WTC11 (cell line): ENCODE results near the gene BTK. TPM values are rescaled to one million over a fixed set of nuclear protein-coding genes. Genes with fewer than 3 reads are reported as not detected.

Experiments
- AFF4 ChIP-seq: sonication (generic); formaldehyde crosslinking; IDR thresholded peaks from 2 replicates; pipeline ENCODE4 v1.8.1; 2023; ENCODE audit warnings: mild to moderate bottlenecking, missing genetic modification reagents, borderline replicate concordance
- ARID4B ChIP-seq: sonication (generic); formaldehyde crosslinking; IDR thresholded peaks from 2 replicates; pipeline ENCODE4 v1.8.0; 2023; ENCODE audit warnings: missing genetic modification reagents, mild to moderate bottlenecking, borderline replicate concordance
- ATF1 ChIP-seq: sonication (generic); formaldehyde crosslinking; IDR thresholded peaks from 2 replicates; pipeline ENCODE4 v1.8.1; 2023; ENCODE audit warnings: mild to moderate bottlenecking, moderate library complexity, missing genetic modification reagents
- ETV6 ChIP-seq: sonication (generic); formaldehyde crosslinking; IDR thresholded peaks from 2 replicates; pipeline ENCODE4 v1.8.1; 2022; ENCODE audit warnings: mild to moderate bottlenecking, missing genetic modification reagents
- FOXK1 ChIP-seq: sonication (generic); formaldehyde crosslinking; IDR thresholded peaks from 2 replicates; pipeline ENCODE4 v1.8.0; 2022; ENCODE audit warnings: mild to moderate bottlenecking, moderate library complexity, missing genetic modification reagents
- GABPB1 ChIP-seq: sonication (generic); formaldehyde crosslinking; IDR thresholded peaks from 2 replicates; pipeline ENCODE4 v1.8.1; 2023; ENCODE audit warnings: mild to moderate bottlenecking, missing genetic modification reagents
- GRHL2 ChIP-seq: fragments of 250-450 bp; sonication (Bioruptor Pico); IDR thresholded peaks from 2 replicates; pipeline ENCODE4 v1.8.0; 2022; ENCODE audit warnings: mild to moderate bottlenecking, moderate library complexity; ENCODE audit not compliant: insufficient replicate concordance, severe bottlenecking
- GTF2I ChIP-seq: fragments of 250-450 bp; sonication (Bioruptor Pico); conservative IDR thresholded peaks from 2 replicates; pipeline ENCODE4 v1.4.0; 2021; ENCODE audit warnings: mild to moderate bottlenecking
- IRF2 ChIP-seq: sonication (generic); formaldehyde crosslinking; IDR thresholded peaks from 2 replicates; pipeline ENCODE4 v1.8.0; 2022; ENCODE audit warnings: low read depth, missing genetic modification reagents, borderline replicate concordance
- MAX ChIP-seq: sonication (generic); formaldehyde crosslinking; IDR thresholded peaks from 2 replicates; pipeline ENCODE4 v1.8.0; 2022; ENCODE audit warnings: mild to moderate bottlenecking, missing genetic modification reagents
- MXD4 ChIP-seq: fragments of 250-450 bp; sonication (Bioruptor Pico); IDR thresholded peaks from 2 replicates; pipeline ENCODE4 v1.8.0; 2021; ENCODE audit warnings: mild to moderate bottlenecking, moderate library complexity, borderline replicate concordance
- NFATC4 ChIP-seq: fragments of 250-450 bp; sonication (Bioruptor Pico); IDR thresholded peaks from 2 replicates; pipeline ENCODE4 v1.9.0; 2021; ENCODE audit warnings: mild to moderate bottlenecking
- SMAD4 ChIP-seq: sonication (generic); formaldehyde crosslinking; IDR thresholded peaks from 2 replicates; pipeline ENCODE4 v1.8.0; 2022; ENCODE audit warnings: mild to moderate bottlenecking, missing genetic modification reagents
- SOX15 ChIP-seq: fragments of 250-450 bp; sonication (Bioruptor Pico); IDR thresholded peaks from 2 replicates; pipeline ENCODE4 v1.9.0; 2021; ENCODE audit warnings: mild to moderate bottlenecking
- TCF7 ChIP-seq: sonication (generic); formaldehyde crosslinking; IDR thresholded peaks from 2 replicates; pipeline ENCODE4 v1.8.0; 2022; ENCODE audit warnings: mild to moderate bottlenecking, low read depth, missing genetic modification reagents, moderate library complexity
- USF1 ChIP-seq: sonication (generic); formaldehyde crosslinking; IDR thresholded peaks from 2 replicates; pipeline ENCODE4 v1.8.0; 2022; ENCODE audit warnings: mild to moderate bottlenecking, missing genetic modification reagents
- ZBTB21 ChIP-seq: sonication (generic); formaldehyde crosslinking; IDR thresholded peaks from 2 replicates; pipeline ENCODE4 v1.8.1; 2023; ENCODE audit warnings: mild to moderate bottlenecking, missing genetic modification reagents, borderline replicate concordance
- ZNF281 ChIP-seq: sonication (generic); formaldehyde crosslinking; IDR thresholded peaks from 2 replicates; pipeline ENCODE4 v1.8.0; 2023; ENCODE audit warnings: mild to moderate bottlenecking, missing genetic modification reagents
- ZNF317 ChIP-seq: sonication (generic); formaldehyde crosslinking; IDR thresholded peaks from 2 replicates; pipeline ENCODE4 v1.8.1; 2023; ENCODE audit warnings: low read depth, mild to moderate bottlenecking, moderate library complexity, missing genetic modification reagents, borderline replicate concordance
- total RNA-seq: library from RNA; stranded (reverse); gene quantifications from 3 replicates; pipeline ENCODE4 v1.2.3, GENCODE V29; 2021
- TF ChIP-seq, protein P1 (sequence below): sonication (generic); formaldehyde crosslinking; IDR thresholded peaks from 2 replicates; pipeline ENCODE4 v1.8.0; 2022; ENCODE audit warnings: missing genetic modification reagents
- TF ChIP-seq, protein P2 (sequence below): fragments of 250-450 bp; sonication (Bioruptor Pico); IDR thresholded peaks from 2 replicates; pipeline ENCODE4 v2.1.2; 2022; ENCODE audit warnings: mild to moderate bottlenecking, moderate library complexity

BTK gene
- total RNA-seq, 1 experiment from 2014 or later, result 0.74 TPM

DNA sequence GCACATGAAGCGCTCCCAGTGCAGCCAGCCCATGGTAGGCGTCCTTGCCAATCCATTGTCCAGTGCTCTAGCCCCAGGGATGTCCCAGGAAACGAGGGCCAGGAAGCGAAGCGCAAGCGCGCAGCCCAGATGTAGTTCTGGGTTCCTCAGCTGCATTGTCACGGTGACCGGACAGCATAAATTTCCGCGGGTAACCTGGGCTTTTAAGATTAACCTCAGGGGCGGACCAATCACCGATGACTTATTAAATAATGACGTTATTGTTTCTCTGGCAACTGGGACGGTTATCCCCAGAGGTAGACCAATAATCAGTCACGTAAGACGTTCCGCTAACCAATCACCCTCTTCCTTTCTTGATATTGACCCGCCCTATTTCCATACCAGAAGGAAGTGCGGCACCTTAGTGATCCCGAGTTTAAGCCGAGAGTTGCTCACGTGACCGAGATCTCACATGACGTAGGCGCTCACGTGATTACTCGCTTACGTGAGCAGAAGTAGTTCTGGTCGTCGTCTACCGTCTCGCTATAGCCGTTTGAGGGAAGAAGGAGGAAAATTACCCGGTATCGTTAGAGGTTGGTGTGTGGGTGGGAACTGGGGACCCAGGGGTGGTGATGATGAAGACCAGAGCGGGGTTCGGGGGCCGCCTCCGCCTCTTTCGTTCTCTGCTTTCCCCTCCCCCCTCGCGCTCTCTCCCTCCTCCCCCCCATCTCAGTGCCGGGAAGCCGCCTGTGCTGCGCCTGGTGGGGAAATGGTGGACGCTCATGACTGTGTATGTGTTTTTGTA is 21.9 kb upstream of the BTK start, which contains the start of the genes GLA and HNRNPH2 (continued):
- no peak for TF ChIP-seq GTF2I
- no peak for TF ChIP-seq ETV6 (CRISPR knock-in tag)
- TF ChIP-seq TCF7 (CRISPR knock-in tag), result no peak
- no peak for TF ChIP-seq GRHL2 (CRISPR knock-in tag)
- TF ChIP-seq, protein P1, sequence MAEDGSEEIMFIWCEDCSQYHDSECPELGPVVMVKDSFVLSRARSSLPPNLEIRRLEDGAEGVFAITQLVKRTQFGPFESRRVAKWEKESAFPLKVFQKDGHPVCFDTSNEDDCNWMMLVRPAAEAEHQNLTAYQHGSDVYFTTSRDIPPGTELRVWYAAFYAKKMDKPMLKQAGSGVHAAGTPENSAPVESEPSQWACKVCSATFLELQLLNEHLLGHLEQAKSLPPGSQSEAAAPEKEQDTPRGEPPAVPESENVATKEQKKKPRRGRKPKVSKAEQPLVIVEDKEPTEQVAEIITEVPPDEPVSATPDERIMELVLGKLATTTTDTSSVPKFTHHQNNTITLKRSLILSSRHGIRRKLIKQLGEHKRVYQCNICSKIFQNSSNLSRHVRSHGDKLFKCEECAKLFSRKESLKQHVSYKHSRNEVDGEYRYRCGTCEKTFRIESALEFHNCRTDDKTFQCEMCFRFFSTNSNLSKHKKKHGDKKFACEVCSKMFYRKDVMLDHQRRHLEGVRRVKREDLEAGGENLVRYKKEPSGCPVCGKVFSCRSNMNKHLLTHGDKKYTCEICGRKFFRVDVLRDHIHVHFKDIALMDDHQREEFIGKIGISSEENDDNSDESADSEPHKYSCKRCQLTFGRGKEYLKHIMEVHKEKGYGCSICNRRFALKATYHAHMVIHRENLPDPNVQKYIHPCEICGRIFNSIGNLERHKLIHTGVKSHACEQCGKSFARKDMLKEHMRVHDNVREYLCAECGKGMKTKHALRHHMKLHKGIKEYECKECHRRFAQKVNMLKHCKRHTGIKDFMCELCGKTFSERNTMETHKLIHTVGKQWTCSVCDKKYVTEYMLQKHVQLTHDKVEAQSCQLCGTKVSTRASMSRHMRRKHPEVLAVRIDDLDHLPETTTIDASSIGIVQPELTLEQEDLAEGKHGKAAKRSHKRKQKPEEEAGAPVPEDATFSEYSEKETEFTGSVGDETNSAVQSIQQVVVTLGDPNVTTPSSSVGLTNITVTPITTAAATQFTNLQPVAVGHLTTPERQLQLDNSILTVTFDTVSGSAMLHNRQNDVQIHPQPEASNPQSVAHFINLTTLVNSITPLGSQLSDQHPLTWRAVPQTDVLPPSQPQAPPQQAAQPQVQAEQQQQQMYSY (CRISPR knock-in tag), result no peak
- TF ChIP-seq, protein P2, sequence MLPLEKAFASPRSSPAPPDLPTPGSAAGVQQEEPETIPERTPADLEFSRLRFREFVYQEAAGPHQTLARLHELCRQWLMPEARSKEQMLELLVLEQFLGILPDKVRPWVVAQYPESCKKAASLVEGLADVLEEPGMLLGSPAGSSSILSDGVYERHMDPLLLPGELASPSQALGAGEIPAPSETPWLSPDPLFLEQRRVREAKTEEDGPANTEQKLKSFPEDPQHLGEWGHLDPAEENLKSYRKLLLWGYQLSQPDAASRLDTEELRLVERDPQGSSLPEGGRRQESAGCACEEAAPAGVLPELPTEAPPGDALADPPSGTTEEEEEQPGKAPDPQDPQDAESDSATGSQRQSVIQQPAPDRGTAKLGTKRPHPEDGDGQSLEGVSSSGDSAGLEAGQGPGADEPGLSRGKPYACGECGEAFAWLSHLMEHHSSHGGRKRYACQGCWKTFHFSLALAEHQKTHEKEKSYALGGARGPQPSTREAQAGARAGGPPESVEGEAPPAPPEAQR, result no peak
- TF ChIP-seq FOXK1 (CRISPR knock-in tag), result peak; percentile 51; the same call in 1 of the 2 replicates
- TF ChIP-seq SOX15, result no peak
- TF ChIP-seq MAX (CRISPR knock-in tag), result peak; percentile 16; the same call in 1 of the 2 replicates
- no peak for TF ChIP-seq NFATC4
- TF ChIP-seq USF1 (CRISPR knock-in tag), result peak; percentile 98
- no peak for TF ChIP-seq GABPB1 (CRISPR knock-in tag)
- no peak for TF ChIP-seq SMAD4 (CRISPR knock-in tag)
- TF ChIP-seq ARID4B (CRISPR knock-in tag), result no peak
- TF ChIP-seq ZBTB21 (CRISPR knock-in tag), result 0 out of 2 replicates have a peak, but pooled peaks have one; percentile 38
- TF ChIP-seq ZNF317 (CRISPR knock-in tag), result no peak
- TF ChIP-seq AFF4 (CRISPR knock-in tag), result no peak
- TF ChIP-seq ATF1 (CRISPR knock-in tag), result no peak
- no peak for TF ChIP-seq ZNF281 (CRISPR knock-in tag)
- TF ChIP-seq IRF2 (CRISPR knock-in tag), result no peak
- TF ChIP-seq MXD4 (CRISPR knock-in tag), result no peak
